Panc1 (cell line): ENCODE results near the gene OR11L1. TPM values are rescaled to one million over a fixed set of nuclear protein-coding genes. Genes with fewer than 3 reads are reported as not detected.

Experiments used
- ATAC-seq: fragments of 200-7000 bp; cut with Tn5 transposase; 2 replicates; pipeline ENCODE4 v1.9.1; 2020; ENCODE audit warnings: mild to moderate bottlenecking, moderate library complexity
- BruUV-seq: library from RNA; stranded (reverse); fragments of 400-500 nt; replicated peaks from 2 replicates; lab custom pipeline; 2021; lab: Mats Ljungman, UMichigan
- CTCF ChIA-PET: fragments of 300-600 bp; sonication (Branson Sonifier 250); formaldehyde crosslinking; loops from one replicate; lab custom pipeline; 2022; ENCODE audit warnings: antibody characterized with exemption; lab: Charles Lee
- POLR2A ChIA-PET: fragments of 300-600 bp; sonication (Branson Sonifier 250); formaldehyde crosslinking; loops from one replicate; lab custom pipeline; 2022; ENCODE audit warnings: antibody characterized with exemption; lab: Charles Lee
- DNase-seq: peaks from one replicate; pipeline ENCODE4 v3.0.0-alpha.2; 2010; ENCODE audit warnings: low read depth, low spot score
- H3K27ac ChIP-seq: 2 replicates; pipeline ENCODE4 v1.5.1; 2011; ENCODE audit warnings: mild to moderate bottlenecking, low read length, inconsistent platforms
- H3K27me3 ChIP-seq: fragments of 200-500 bp; sonication (Bioruptor generic); 2 replicates; pipeline ENCODE4 v1.6.0; 2014; ENCODE audit warnings: low read length, inconsistent platforms; ENCODE audit not compliant: control insufficient read depth, insufficient read depth
- H3K36me3 ChIP-seq: fragments of 200-500 bp; sonication (Bioruptor generic); 2 replicates; pipeline ENCODE4 v1.5.1; 2014; ENCODE audit warnings: inconsistent platforms, mild to moderate bottlenecking, low read length, moderate library complexity; ENCODE audit not compliant: control insufficient read depth, insufficient read depth
- H3K4me1 ChIP-seq: 2 replicates; pipeline ENCODE4 v1.5.1; 2011; ENCODE audit warnings: inconsistent platforms, mild to moderate bottlenecking, low read length, moderate library complexity; ENCODE audit not compliant: control insufficient read depth, insufficient read depth
- H3K4me3 ChIP-seq, 2 experiments: 2 replicates each; pipeline ENCODE4 v1.5.1; 2011 to 2012; ENCODE audit warnings: low read depth in 2 of 2, low read length in 2 of 2, mild to moderate bottlenecking in 2 of 2, inconsistent platforms in 1 of 2, moderate library complexity in 1 of 2
- H3K9me3 ChIP-seq: fragments of 200-500 bp; sonication (Bioruptor generic); 2 replicates; pipeline ENCODE4 v1.5.1; 2014; ENCODE audit warnings: low read depth, mild to moderate bottlenecking, inconsistent platforms, low read length, moderate library complexity; ENCODE audit not compliant: control insufficient read depth, insufficient read depth
- CTCF ChIP-seq: fragments of 450-650 bp; IDR thresholded peaks from 2 replicates; pipeline ENCODE4 v1.5.1; 2017; ENCODE audit warnings: mild to moderate bottlenecking
- POLR2AphosphoS5 ChIP-seq: IDR thresholded peaks from 2 replicates; pipeline ENCODE4 v1.6.1; 2012; ENCODE audit warnings: mild to moderate bottlenecking, low read depth, low read length, moderate library complexity
- REST ChIP-seq, 2 experiments: IDR thresholded peaks; 2 replicates each; pipeline ENCODE4 v1.6.1; 2011 to 2012; ENCODE audit warnings: low read depth in 2 of 2, control low read depth in 1 of 2, low read length in 1 of 2, mild to moderate bottlenecking in 1 of 2, moderate library complexity in 1 of 2; ENCODE audit not compliant: insufficient read depth in 1 of 2
- SIN3A ChIP-seq: IDR thresholded peaks from 2 replicates; pipeline ENCODE4 v1.6.1; 2012; ENCODE audit warnings: low read depth, mild to moderate bottlenecking, low read length, moderate library complexity, borderline replicate concordance; ENCODE audit not compliant: insufficient read depth
- TCF7L2 ChIP-seq: IDR thresholded peaks from 2 replicates; pipeline ENCODE4 v1.6.1; 2011; ENCODE audit warnings: mild to moderate bottlenecking, low read depth, low read length, inconsistent platforms
- in situ Hi-C: cut with HindIII; loops from 2 replicates; pipeline ENCODE4 v1.10.0; 2016; ENCODE audit warnings: low sequenced_read_pairs, low pct_unique_long_range_greater_than_20kb
- intact Hi-C: fragments of 100-400 bp; cut with micrococcal nuclease; formaldehyde crosslinking; loops from one replicate; pipeline ENCODE4 v1.10.0; 2022; ENCODE audit not compliant: unreplicated experiment
- total RNA-seq: library from RNA; stranded (reverse); gene quantifications from one replicate; pipeline ENCODE4 v1.2.1, GENCODE V29; 2021; ENCODE audit not compliant: unreplicated experiment

The OR11L1 gene
- total RNA-seq, 1 experiment from 2014 or later = not detected

- H3K36me3 ChIP-seq = no peaks in the 10 kb centered on the region
- TF ChIP-seq REST (IDR thresholded peaks at IDR 0.05; ENCODE audit: insufficient read depth in 1 of 2, low read depth in 2 of 2, low read length in 1 of 2) = no peak
- no peak for TF ChIP-seq SIN3A
- no peak for TF ChIP-seq TCF7L2
- no peak for TF ChIP-seq POLR2AphosphoS5
- TF ChIP-seq CTCF = no peak
- CTCF ChIA-PET = interaction anchor here (0.6 kb wide), 1 partner anchor 56 kb away, joined by 7 read pairs; no protein-coding TSS in a partner anchor
- POLR2A ChIA-PET = no interaction called here
- no peak within 1 kb of the TSS for H3K27ac ChIP-seq
- no peak within 1 kb of the TSS for H3K4me3 ChIP-seq
- no peak for ATAC-seq
- intact Hi-C loops (no loop called here), in situ Hi-C loops (no loop called here)
- no peaks in the 10 kb centered on the region for H3K9me3 ChIP-seq
- H3K27me3 ChIP-seq = no peaks in the 10 kb centered on the region
- H3K4me1 ChIP-seq = no peaks in the 10 kb centered on the region
- BruUV-seq = no TSS peak
- no peak for DNase-seq
Observed at GRCh38 chr1:247824023-247824422, 17.7 kb downstream of the OR11L1 start, which contains the start of gene OR14A16. TSS of gene OR14A16 (minus strand) at chr1:247824119. CDS start at chr1:247815729, 8,390 bp downstream.

- in situ Hi-C loops = no loop called here
- BruUV-seq = no TSS peak
- H3K27me3 ChIP-seq = no peaks in the 10 kb centered on the region
- ChIA-PET CTCF (no interaction called here), POLR2A (no interaction called here)
- H3K4me3 ChIP-seq = no peak overlapping the region
- TF ChIP-seq CTCF (no peak), REST (IDR thresholded peaks at IDR 0.05; ENCODE audit: insufficient read depth in 1 of 2, low read depth in 2 of 2, low read length in 1 of 2) (no peak), SIN3A (no peak), TCF7L2 (no peak), POLR2AphosphoS5 (no peak)
- DNase-seq (no peak), ATAC-seq (no peak)
- H3K9me3 ChIP-seq = no peaks in the 10 kb centered on the region
- H3K27ac ChIP-seq = no peak overlapping the region
- no peaks in the 10 kb centered on the region for H3K4me1 ChIP-seq
- H3K36me3 ChIP-seq = no peaks in the 10 kb centered on the region
- intact Hi-C loops = no loop called here
Observed at GRCh38 chr1:247822060-247822459, 19.6 kb downstream of the OR11L1 start.
